ENCODE data around the gene NOTCH4.

The NOTCH4 gene

GRCh38 chr6:32171234-32171633 lies 52.6 kb downstream of the NOTCH4 start:
- no peak for ATAC-seq
- Mint-ChIP-seq H3K4me3 (no peak overlapping the region), H3K9me3 (no peaks in the 10 kb centered on the region), H3K4me1 (peaks cover 49% of the 10 kb centered on the region), H3K27ac (no peak overlapping the region), H3K27me3 (no peaks in the 10 kb centered on the region), H3K36me3 (peaks cover 41% of the 10 kb centered on the region)

- H3K27me3 Mint-ChIP-seq, result no peaks in the 10 kb centered on the region
- no peaks in the 10 kb centered on the region for H3K9me3 Mint-ChIP-seq
- H3K27ac Mint-ChIP-seq, result no peak overlapping the region
- no peak for ATAC-seq
- peaks cover 41% of the 10 kb centered on the region for H3K36me3 Mint-ChIP-seq
- peaks cover 39% of the 10 kb centered on the region for H3K4me1 Mint-ChIP-seq
- no peak overlapping the region for H3K4me3 Mint-ChIP-seq
Measured at GRCh38 chr6:32170294-32170693, 53.6 kb downstream of the NOTCH4 start.

GRCh38 chr6:32168807-32169591 lies 54.9 kb downstream of the NOTCH4 start:
- H3K27ac Mint-ChIP-seq, result no peak overlapping the region
- peaks cover 33% of the 10 kb centered on the region for H3K4me1 Mint-ChIP-seq
- no peaks in the 10 kb centered on the region for H3K9me3 Mint-ChIP-seq
- H3K4me3 Mint-ChIP-seq, result no peak overlapping the region
- no peaks in the 10 kb centered on the region for H3K27me3 Mint-ChIP-seq
- no peak for ATAC-seq
- peaks cover 49% of the 10 kb centered on the region for H3K36me3 Mint-ChIP-seq

DNA sequence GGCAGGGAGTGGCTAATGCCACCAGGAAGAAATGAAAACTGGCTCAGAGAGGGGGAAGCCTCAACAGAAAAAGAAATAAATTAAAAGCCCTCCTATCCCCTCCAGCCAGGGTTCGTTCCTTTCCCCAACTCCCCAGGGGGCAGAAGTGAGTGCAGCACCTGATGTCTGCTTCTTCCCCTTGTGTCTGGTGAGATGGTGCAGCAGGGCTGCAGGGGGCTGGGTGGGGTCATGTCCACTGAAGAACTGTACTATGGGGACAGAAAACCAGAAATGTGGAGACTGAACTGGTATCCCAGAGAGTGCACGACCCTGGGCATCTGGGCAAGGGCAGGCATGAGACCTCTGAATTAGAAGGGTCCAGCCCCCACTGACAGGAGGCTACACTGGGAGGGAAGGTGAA lies 55.5 kb downstream of the NOTCH4 start:
- peaks cover 49% of the 10 kb centered on the region for H3K36me3 Mint-ChIP-seq
- H3K4me1 Mint-ChIP-seq, result peaks cover 26% of the 10 kb centered on the region
- H3K9me3 Mint-ChIP-seq, result no peaks in the 10 kb centered on the region
- ATAC-seq, result no peak
- H3K27me3 Mint-ChIP-seq, result no peaks in the 10 kb centered on the region
- no peak overlapping the region for H3K27ac Mint-ChIP-seq
- H3K4me3 Mint-ChIP-seq, result no peak overlapping the region

- H3K27ac Mint-ChIP-seq, result peak overlapping the region; percentile 6
- H3K4me3 Mint-ChIP-seq, result no peak overlapping the region
- H3K27me3 Mint-ChIP-seq, result no peaks in the 10 kb centered on the region
- H3K9me3 Mint-ChIP-seq, result no peaks in the 10 kb centered on the region
- no peak for ATAC-seq
- H3K4me1 Mint-ChIP-seq, result peaks cover 21% of the 10 kb centered on the region
- H3K36me3 Mint-ChIP-seq, result peaks cover 49% of the 10 kb centered on the region
Measured at GRCh38 chr6:32167761-32168262, 56.1 kb downstream of the NOTCH4 start.

- peaks cover 54% of the 10 kb centered on the region for H3K36me3 Mint-ChIP-seq
- H3K4me1 Mint-ChIP-seq, result peaks cover 20% of the 10 kb centered on the region
- H3K9me3 Mint-ChIP-seq, result no peaks in the 10 kb centered on the region
- no peak for ATAC-seq
- no peaks in the 10 kb centered on the region for H3K27me3 Mint-ChIP-seq
- peak overlapping the region; percentile 6 for H3K27ac Mint-ChIP-seq
- no peak overlapping the region for H3K4me3 Mint-ChIP-seq
Measured at GRCh38 chr6:32167154-32167760, 56.6 kb downstream of the NOTCH4 start.

DNA sequence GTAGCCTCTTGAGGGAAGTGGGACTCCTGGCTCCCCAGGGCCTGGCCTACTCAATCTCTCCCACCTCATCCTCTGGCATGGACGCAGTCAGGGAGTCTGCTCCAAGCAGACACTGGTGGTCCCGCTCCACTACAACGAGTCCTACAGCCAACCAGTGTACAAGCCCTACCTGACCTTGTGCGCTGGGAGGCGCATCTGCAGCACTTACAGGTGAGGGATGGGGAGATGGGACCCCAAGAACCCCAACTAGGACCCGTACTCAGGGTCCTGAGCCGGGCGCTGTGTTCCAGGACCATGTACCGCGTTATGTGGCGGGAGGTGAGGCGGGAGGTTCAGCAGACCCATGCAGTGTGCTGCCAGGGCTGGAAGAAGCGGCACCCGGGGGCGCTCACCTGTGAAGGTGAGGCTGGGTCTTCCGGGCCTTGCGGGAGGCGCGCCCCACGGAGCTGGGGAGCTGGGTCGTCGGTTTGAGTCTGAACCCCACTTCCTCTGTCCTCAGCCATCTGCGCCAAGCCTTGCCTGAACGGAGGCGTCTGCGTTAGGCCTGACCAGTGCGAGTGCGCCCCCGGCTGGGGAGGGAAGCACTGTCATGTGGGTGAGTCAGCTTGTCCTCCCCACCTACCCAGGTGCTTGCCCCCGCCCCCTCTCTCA lies 57.3 kb downstream of the NOTCH4 start:
- Mint-ChIP-seq H3K27me3 (no peaks in the 10 kb centered on the region), H3K4me1 (peaks cover 20% of the 10 kb centered on the region), H3K9me3 (no peaks in the 10 kb centered on the region), H3K4me3 (no peak overlapping the region), H3K36me3 (peaks cover 57% of the 10 kb centered on the region), H3K27ac (no peak overlapping the region)
- ATAC-seq, result no peak

DNA sequence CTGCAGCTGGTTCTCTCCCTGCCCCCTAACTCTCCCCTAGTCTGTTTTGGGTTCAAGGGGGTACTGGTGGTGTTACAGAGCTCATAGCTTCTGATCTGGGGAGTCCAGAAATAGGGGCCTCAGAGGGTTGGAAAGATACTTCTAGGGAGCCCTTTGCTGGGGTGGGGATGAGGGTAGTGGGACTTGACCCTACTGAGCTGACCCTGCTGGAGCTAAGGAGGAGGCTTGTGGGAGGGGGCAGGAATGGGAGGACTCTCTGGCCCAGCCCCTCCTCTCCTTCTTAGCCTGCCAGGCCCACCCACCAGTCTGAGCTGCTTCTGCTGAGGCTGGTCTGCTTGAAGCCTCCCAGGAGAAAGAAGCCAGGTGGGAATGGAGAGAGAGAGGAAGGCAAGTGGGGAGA lies 59.6 kb downstream of the NOTCH4 start, which contains the start of gene EGFL8:
Gene EGFL8, plus strand, starts transcription at position 301 of the 400 bp plus-strand sequence. CDS start 1,571 bp downstream, outside the sequence.
- Mint-ChIP-seq H3K27ac (no peak within 1 kb of the TSS), H3K4me1 (peaks cover 14% of the 10 kb centered on the region), H3K4me3 (no peak within 1 kb of the TSS), H3K27me3 (no peaks in the 10 kb centered on the region), H3K9me3 (no peaks in the 10 kb centered on the region), H3K36me3 (peaks cover 36% of the 10 kb centered on the region)
- ATAC-seq, result no peak

DNA sequence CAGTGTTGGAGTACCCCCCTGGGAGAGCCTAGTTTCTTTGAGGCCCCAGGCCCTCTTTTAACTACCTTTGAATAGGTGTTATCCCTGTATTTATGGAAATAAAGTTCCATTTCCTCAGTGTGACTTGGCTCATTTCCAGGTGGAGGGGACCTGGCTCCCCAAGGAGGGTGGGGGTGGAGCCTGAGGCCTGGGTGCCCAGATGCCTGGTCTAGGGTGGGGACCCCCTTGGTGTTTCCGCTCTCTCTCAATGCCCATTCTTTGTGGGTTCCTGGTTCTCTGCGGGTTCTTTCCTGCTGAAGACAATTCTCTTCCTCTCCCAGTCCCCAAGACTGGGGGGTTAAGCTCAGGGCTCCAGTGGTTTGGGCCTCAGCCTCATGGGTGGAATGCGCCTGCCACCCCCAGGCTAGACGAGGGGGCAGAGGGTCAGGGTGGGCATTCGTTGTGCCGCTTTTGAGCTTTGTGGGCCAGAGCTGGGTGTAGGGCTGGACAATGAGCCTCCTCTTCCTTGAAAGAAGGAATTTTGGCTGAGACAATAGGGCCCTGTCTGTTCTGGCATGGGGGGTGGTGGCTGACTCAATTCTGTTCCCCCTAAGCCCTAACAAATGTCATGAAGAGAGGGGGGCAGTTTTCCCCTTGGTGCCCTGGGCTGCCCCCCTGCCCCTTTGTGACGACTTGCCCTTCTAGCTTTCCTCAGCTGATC lies 60.2 kb downstream of the NOTCH4 start:
- no peaks in the 10 kb centered on the region for H3K9me3 Mint-ChIP-seq
- no peak for ATAC-seq
- H3K27me3 Mint-ChIP-seq, result no peaks in the 10 kb centered on the region
- H3K36me3 Mint-ChIP-seq, result peaks cover 34% of the 10 kb centered on the region
- no peak overlapping the region for H3K4me3 Mint-ChIP-seq
- peaks cover 11% of the 10 kb centered on the region for H3K4me1 Mint-ChIP-seq
- no peak overlapping the region for H3K27ac Mint-ChIP-seq

- Mint-ChIP-seq H3K27me3 (peaks cover 13% of the 10 kb centered on the region), H3K36me3 (peaks cover 28% of the 10 kb centered on the region), H3K4me3 (no peak overlapping the region), H3K9me3 (no peaks in the 10 kb centered on the region), H3K27ac (no peak overlapping the region), H3K4me1 (peaks cover 25% of the 10 kb centered on the region)
- ATAC-seq, result no peak
Measured at GRCh38 chr6:32158052-32158451, 65.8 kb downstream of the NOTCH4 start.

DNA sequence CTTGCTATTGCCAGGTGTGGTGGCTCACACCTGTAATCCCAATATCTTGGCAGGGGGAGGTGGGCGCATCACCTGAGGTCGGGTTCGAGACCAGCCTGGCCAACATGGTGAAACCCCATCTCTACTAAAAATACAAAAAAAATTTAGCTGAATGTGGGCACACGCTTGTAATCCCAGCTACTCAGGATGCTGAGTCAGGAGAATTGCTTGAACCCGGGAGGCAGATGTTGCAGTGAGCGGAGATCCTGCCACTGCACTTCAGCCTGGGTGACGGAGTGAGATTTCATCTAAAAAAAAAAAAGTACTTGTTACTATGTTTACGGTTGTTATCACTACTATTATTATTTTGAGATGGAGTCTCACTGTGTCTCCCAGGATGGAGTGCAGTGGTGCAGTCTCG lies 67.0 kb downstream of the NOTCH4 start:
- no peak overlapping the region for H3K4me3 Mint-ChIP-seq
- H3K27me3 Mint-ChIP-seq, result peaks cover 25% of the 10 kb centered on the region
- H3K27ac Mint-ChIP-seq, result no peak overlapping the region
- H3K9me3 Mint-ChIP-seq, result no peaks in the 10 kb centered on the region
- H3K36me3 Mint-ChIP-seq, result peaks cover 20% of the 10 kb centered on the region
- ATAC-seq, result no peak
- peaks cover 30% of the 10 kb centered on the region for H3K4me1 Mint-ChIP-seq

- H3K4me3 Mint-ChIP-seq, result peak overlapping the region; percentile 82
- H3K27me3 Mint-ChIP-seq, result peaks cover 47% of the 10 kb centered on the region
- H3K36me3 Mint-ChIP-seq, result peaks cover 20% of the 10 kb centered on the region
- H3K4me1 Mint-ChIP-seq, result peaks cover 42% of the 10 kb centered on the region
- peak overlapping the region; percentile 59 for H3K27ac Mint-ChIP-seq
- H3K9me3 Mint-ChIP-seq, result no peaks in the 10 kb centered on the region
- peak; percentile 88 for ATAC-seq
Measured at GRCh38 chr6:32154514-32155161, 69.2 kb downstream of the NOTCH4 start.

GRCh38 chr6:32153564-32154513 lies 70.0 kb downstream of the NOTCH4 start, which contains the start of gene PPT2:
PPT2 (plus strand) TSS chr6:32154141; CDS start chr6:32154595, 454 bp downstream.
- peaks cover 46% of the 10 kb centered on the region for H3K4me1 Mint-ChIP-seq
- peak within 1 kb of the TSS; percentile 82 for H3K4me3 Mint-ChIP-seq
- peaks cover 55% of the 10 kb centered on the region for H3K27me3 Mint-ChIP-seq
- ATAC-seq, result peak; percentile 77
- no peaks in the 10 kb centered on the region for H3K9me3 Mint-ChIP-seq
- peaks cover 17% of the 10 kb centered on the region for H3K36me3 Mint-ChIP-seq
- H3K27ac Mint-ChIP-seq, result peak within 1 kb of the TSS; percentile 59
